H9 (cell line): ENCODE data around the gene PARD3. TPM values are rescaled to one million over a fixed set of nuclear protein-coding genes. Genes with fewer than 3 reads are reported as not detected.

Experiments
- DNase-seq: peaks from one replicate; pipeline ENCODE4 v3.0.0-alpha.2; 2017
- H2AFZ ChIP-seq: one replicate; pipeline ENCODE4 v1.6.1; 2013; ENCODE audit warnings: mild to moderate bottlenecking, low read length, control low read depth, moderate library complexity
- H2AK5ac ChIP-seq: 2 replicates; pipeline ENCODE4 v1.6.1; 2013; ENCODE audit warnings: low read length, control low read depth, mixed read lengths; ENCODE audit not compliant: insufficient read length
- H2BK120ac ChIP-seq: one replicate; pipeline ENCODE4 v1.6.1; 2013; ENCODE audit warnings: low read depth, mild to moderate bottlenecking, low read length, control low read depth, inconsistent platforms; ENCODE audit not compliant: poor library complexity, severe bottlenecking
- H2BK12ac ChIP-seq: 2 replicates; pipeline ENCODE4 v1.6.1; 2013; ENCODE audit warnings: low read length, control low read depth, mixed read lengths, low read depth; ENCODE audit not compliant: insufficient read length
- H2BK15ac ChIP-seq: 2 replicates; pipeline ENCODE4 v1.6.1; 2013; ENCODE audit warnings: low read depth, low read length, control low read depth
- H2BK20ac ChIP-seq: one replicate; pipeline ENCODE4 v1.6.1; 2013; ENCODE audit warnings: low read depth, mild to moderate bottlenecking, low read length, control low read depth, inconsistent platforms; ENCODE audit not compliant: poor library complexity, severe bottlenecking
- H2BK5ac ChIP-seq: 2 replicates; pipeline ENCODE4 v1.6.1; 2013; ENCODE audit warnings: low read length, control low read depth, mixed read lengths; ENCODE audit not compliant: insufficient read length
- H3K14ac ChIP-seq: 2 replicates; pipeline ENCODE4 v1.6.1; 2013; ENCODE audit warnings: low read length, control low read depth; ENCODE audit not compliant: insufficient read depth
- H3K18ac ChIP-seq: 2 replicates; pipeline ENCODE4 v1.6.1; 2013; ENCODE audit warnings: low read depth, mild to moderate bottlenecking, mixed read lengths, low read length, control low read depth; ENCODE audit not compliant: insufficient read length
- H3K23ac ChIP-seq: 2 replicates; pipeline ENCODE4 v1.6.1; 2013; ENCODE audit warnings: low read length, control low read depth, mixed read lengths, low read depth; ENCODE audit not compliant: insufficient read length
- H3K23me2 ChIP-seq: 2 replicates; pipeline ENCODE4 v1.6.1; 2013; ENCODE audit warnings: low read depth, mild to moderate bottlenecking, mixed read lengths, low read length, control low read depth; ENCODE audit not compliant: insufficient read length, poor library complexity, severe bottlenecking
- H3K27ac ChIP-seq: 2 replicates; pipeline ENCODE4 v1.5.1; 2013; ENCODE audit warnings: low read length, control low read depth, mixed read lengths, low read depth; ENCODE audit not compliant: insufficient read length
- H3K27me3 ChIP-seq: 2 replicates; pipeline ENCODE4 v1.6.1; 2013; ENCODE audit warnings: low read length, control low read depth, inconsistent platforms; ENCODE audit not compliant: insufficient read depth
- H3K4ac ChIP-seq: 2 replicates; pipeline ENCODE4 v1.6.1; 2013; ENCODE audit warnings: low read depth, mild to moderate bottlenecking, control low read depth, inconsistent platforms, low read length, moderate library complexity
- H3K4me1 ChIP-seq: 2 replicates; pipeline ENCODE4 v1.6.1; 2013; ENCODE audit warnings: low read length, control low read depth, inconsistent platforms; ENCODE audit not compliant: insufficient read depth
- H3K4me2 ChIP-seq: 2 replicates; pipeline ENCODE4 v1.6.1; 2013; ENCODE audit warnings: low read length, control low read depth, mixed read lengths; ENCODE audit not compliant: insufficient read length, insufficient read depth
- H3K56ac ChIP-seq: 2 replicates; pipeline ENCODE4 v1.6.1; 2013; ENCODE audit warnings: low read depth, mild to moderate bottlenecking, mixed read lengths, low read length, control low read depth; ENCODE audit not compliant: insufficient read length
- H3K79me1 ChIP-seq: 2 replicates; pipeline ENCODE4 v1.6.1; 2013; ENCODE audit warnings: low read depth, mild to moderate bottlenecking, moderate library complexity, low read length, control low read depth, inconsistent platforms; ENCODE audit not compliant: insufficient read depth, poor library complexity, severe bottlenecking
- H3K79me2 ChIP-seq: 2 replicates; pipeline ENCODE4 v1.6.1; 2013; ENCODE audit warnings: low read length, control low read depth, inconsistent platforms; ENCODE audit not compliant: insufficient read depth
- H3K9ac ChIP-seq: 2 replicates; pipeline ENCODE4 v1.6.1; 2013; ENCODE audit warnings: low read length, control low read depth, mixed read lengths; ENCODE audit not compliant: insufficient read length; ENCODE audit errors: extremely low read depth
- H3K9me3 ChIP-seq: one replicate; pipeline ENCODE4 v1.6.1; 2013; ENCODE audit warnings: low read depth, low read length, inconsistent platforms; ENCODE audit not compliant: control insufficient read depth
- H3T11ph ChIP-seq: one replicate; pipeline ENCODE4 v1.6.1; 2013; ENCODE audit warnings: mild to moderate bottlenecking, low read length, control low read depth, inconsistent platforms
- H4K20me1 ChIP-seq: one replicate; pipeline ENCODE4 v1.6.1; 2013; ENCODE audit not compliant: control insufficient read depth, insufficient read length, insufficient read depth
- H4K5ac ChIP-seq: 2 replicates; pipeline ENCODE4 v1.6.1; 2013; ENCODE audit warnings: low read depth, mild to moderate bottlenecking, mixed read lengths, low read length, control low read depth; ENCODE audit not compliant: insufficient read length
- H4K8ac ChIP-seq: replicated peaks from 2 replicates; pipeline ENCODE4 v1.6.1; 2013; ENCODE audit warnings: low read length, control low read depth, mixed read lengths, low read depth; ENCODE audit not compliant: insufficient read length
- H4K91ac ChIP-seq: 2 replicates; pipeline ENCODE4 v1.6.1; 2013; ENCODE audit warnings: low read depth, mild to moderate bottlenecking, moderate library complexity, mixed read lengths, low read length, control low read depth; ENCODE audit not compliant: insufficient read length
- H3K27ac Mint-ChIP-seq, 3 experiments: 2 replicates in 2 of 3; 3 replicates in 1 of 3; pipeline ENCODE4 v1.8.0; 2020 to 2021; ENCODE audit warnings: mixed read lengths in 3 of 3, mild to moderate bottlenecking in 1 of 3, moderate library complexity in 1 of 3
- H3K27me3 Mint-ChIP-seq: 2 replicates; pipeline ENCODE4 v1.8.0; 2021; ENCODE audit warnings: low read depth, mild to moderate bottlenecking, moderate library complexity, mixed read lengths
- H3K36me3 Mint-ChIP-seq, 3 experiments: 2 replicates in 2 of 3; 3 replicates in 1 of 3; pipeline ENCODE4 v1.8.0; 2020 to 2021; ENCODE audit warnings: low read depth in 3 of 3, mixed read lengths in 3 of 3; ENCODE audit not compliant: insufficient read depth in 1 of 3
- H3K4me1 Mint-ChIP-seq, 2 experiments: 2 replicates each; pipeline ENCODE4 v1.8.0; 2020; ENCODE audit warnings: mixed read lengths in 2 of 2
- H3K4me3 Mint-ChIP-seq, 2 experiments: 2 replicates in 1 of 2; 3 replicates in 1 of 2; pipeline ENCODE4 v1.8.0; 2020 to 2021; ENCODE audit warnings: mild to moderate bottlenecking in 2 of 2, mixed read lengths in 2 of 2, moderate library complexity in 1 of 2
- H3K9me3 Mint-ChIP-seq, 2 experiments: 2 replicates in 1 of 2; 3 replicates in 1 of 2; pipeline ENCODE4 v1.8.0; 2020; ENCODE audit warnings: mild to moderate bottlenecking in 2 of 2, mixed read lengths in 2 of 2, moderate library complexity in 1 of 2
- WGBS: extraction: QIAGEN DNeasy Blood & Tissue Kit; methylation state at CpG from one replicate; pipeline ENCODE4 v1.1.7; 2013; ENCODE audit warnings: missing lambda C conversion rate, low lambda C conversion rate, mixed read lengths; ENCODE audit not compliant: insufficient read length; ENCODE audit errors: extremely low coverage; 5-methylcytosine and 5-hydroxymethylcytosine counted together
- total RNA-seq: library from RNA; stranded (reverse); gene quantifications from 2 replicates; pipeline ENCODE4 v1.2.1, GENCODE V29; 2021
- TF ChIP-seq, protein P1 (sequence below): fragments of 200-600 bp; sonication (generic); conservative IDR thresholded peaks from 3 replicates; pipeline ENCODE4 v1.8.0; 2021; ENCODE audit warnings: antibody characterized with exemption, mild to moderate bottlenecking

Gene PARD3
- total RNA-seq, 1 experiment from 2014 or later, result 44.7 TPM

DNA sequence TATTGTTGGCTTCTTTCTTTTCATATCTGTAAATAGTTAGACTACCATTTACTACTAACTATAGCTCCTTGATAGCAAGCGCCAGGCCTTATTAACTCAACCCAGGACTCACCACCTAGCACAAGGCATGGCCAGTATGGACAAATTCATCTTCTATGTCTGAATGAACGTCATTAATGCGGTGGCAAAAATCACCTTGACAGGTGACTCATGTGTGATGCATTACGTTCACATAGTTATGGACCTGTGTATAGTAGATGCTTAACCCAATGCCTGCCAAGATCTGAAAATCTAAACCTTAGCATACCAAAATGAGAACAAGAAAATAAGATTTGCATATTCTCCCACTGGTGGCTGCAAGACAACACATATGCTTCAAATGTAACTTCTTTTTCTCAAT, 300.8 kb downstream of the PARD3 start:
- H3T11ph ChIP-seq, result no peak overlapping the region
- no peak overlapping the region for H4K91ac ChIP-seq
- H3K56ac ChIP-seq, result no peak overlapping the region
- Mint-ChIP-seq H3K27me3 (no peaks in the 10 kb centered on the region), H3K4me3 (no peak overlapping the region), H3K9me3 (no peaks in the 10 kb centered on the region), H3K27ac (no peak overlapping the region), H3K36me3 (peaks cover 0 to 9% (median 6%) of the 10 kb centered on the region in 3 experiments; a peak in 2 of 7 replicates), H3K4me1 (peaks cover 6 to 7% of the 10 kb centered on the region in 2 experiments)
- H3K79me2 ChIP-seq, result no peaks in the 10 kb centered on the region; the same call in 1 of the 2 replicates
- peaks cover 2% of the 10 kb centered on the region for H3K79me1 ChIP-seq
- no peaks in the 10 kb centered on the region for H3K27me3 ChIP-seq
- H3K9ac ChIP-seq, result no peak overlapping the region
- no CpG with 5 or more reads among the region's 4 CpGs for WGBS
- H2BK15ac ChIP-seq, result no peak overlapping the region
- no peaks in the 10 kb centered on the region for H3K4me1 ChIP-seq
- no peak overlapping the region for H3K27ac ChIP-seq
- no peak overlapping the region for H3K18ac ChIP-seq
- no peak overlapping the region for H2BK20ac ChIP-seq
- H3K23ac ChIP-seq, result no peak overlapping the region
- no peaks in the 10 kb centered on the region for H3K23me2 ChIP-seq
- H3K4ac ChIP-seq, result no peak overlapping the region
- H3K14ac ChIP-seq, result no peak overlapping the region
- H4K20me1 ChIP-seq, result no peaks in the 10 kb centered on the region
- TF ChIP-seq, protein P1, sequence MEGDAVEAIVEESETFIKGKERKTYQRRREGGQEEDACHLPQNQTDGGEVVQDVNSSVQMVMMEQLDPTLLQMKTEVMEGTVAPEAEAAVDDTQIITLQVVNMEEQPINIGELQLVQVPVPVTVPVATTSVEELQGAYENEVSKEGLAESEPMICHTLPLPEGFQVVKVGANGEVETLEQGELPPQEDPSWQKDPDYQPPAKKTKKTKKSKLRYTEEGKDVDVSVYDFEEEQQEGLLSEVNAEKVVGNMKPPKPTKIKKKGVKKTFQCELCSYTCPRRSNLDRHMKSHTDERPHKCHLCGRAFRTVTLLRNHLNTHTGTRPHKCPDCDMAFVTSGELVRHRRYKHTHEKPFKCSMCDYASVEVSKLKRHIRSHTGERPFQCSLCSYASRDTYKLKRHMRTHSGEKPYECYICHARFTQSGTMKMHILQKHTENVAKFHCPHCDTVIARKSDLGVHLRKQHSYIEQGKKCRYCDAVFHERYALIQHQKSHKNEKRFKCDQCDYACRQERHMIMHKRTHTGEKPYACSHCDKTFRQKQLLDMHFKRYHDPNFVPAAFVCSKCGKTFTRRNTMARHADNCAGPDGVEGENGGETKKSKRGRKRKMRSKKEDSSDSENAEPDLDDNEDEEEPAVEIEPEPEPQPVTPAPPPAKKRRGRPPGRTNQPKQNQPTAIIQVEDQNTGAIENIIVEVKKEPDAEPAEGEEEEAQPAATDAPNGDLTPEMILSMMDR, result no peak
- no peak for DNase-seq
- H2AK5ac ChIP-seq, result no peak overlapping the region
- no peak overlapping the region for H4K5ac ChIP-seq
- no peak overlapping the region for H2AFZ ChIP-seq
- H2BK12ac ChIP-seq, result no peak overlapping the region
- H2BK5ac ChIP-seq, result no peak overlapping the region
- H2BK120ac ChIP-seq, result no peak overlapping the region
- no peak overlapping the region for H4K8ac ChIP-seq
- no peaks in the 10 kb centered on the region for H3K9me3 ChIP-seq
- H3K4me2 ChIP-seq, result no peak overlapping the region
